ENCODE measurements around the gene TBC1D2. TPM values are rescaled to one million over a fixed set of nuclear protein-coding genes. Genes with fewer than 3 reads are reported as not detected.

TBC1D2 gene
- total and polyA plus RNA-seq, 2 of the 13 experiments (the other 11 are each of a cell fraction or from before 2014, with no cell fraction given), result 2.0 to 2.8 TPM

- no peak for TF ChIP-seq ZNF101 (CRISPR knock-in tag; IDR thresholded peaks at IDR 0.05; ENCODE audit: borderline replicate concordance, low read depth)
- TF ChIP-seq ZBTB3 (CRISPR knock-in tag; IDR thresholded peaks at IDR 0.05; ENCODE audit: borderline replicate concordance, low read depth), result no peak
- TF ChIP-seq MIER3 (CRISPR knock-in tag; IDR thresholded peaks at IDR 0.05; ENCODE audit: borderline replicate concordance), result no peak
- no peak for TF ChIP-seq SKI (IDR thresholded peaks at IDR 0.05; ENCODE audit: partially characterized antibody)
- no peak for TF ChIP-seq ARHGAP35 (CRISPR knock-in tag; IDR thresholded peaks at IDR 0.05; ENCODE audit: borderline replicate concordance)
Observed at GRCh38 chr9:98209530-98209929, 45.9 kb downstream of the TBC1D2 start (continued).

DNA sequence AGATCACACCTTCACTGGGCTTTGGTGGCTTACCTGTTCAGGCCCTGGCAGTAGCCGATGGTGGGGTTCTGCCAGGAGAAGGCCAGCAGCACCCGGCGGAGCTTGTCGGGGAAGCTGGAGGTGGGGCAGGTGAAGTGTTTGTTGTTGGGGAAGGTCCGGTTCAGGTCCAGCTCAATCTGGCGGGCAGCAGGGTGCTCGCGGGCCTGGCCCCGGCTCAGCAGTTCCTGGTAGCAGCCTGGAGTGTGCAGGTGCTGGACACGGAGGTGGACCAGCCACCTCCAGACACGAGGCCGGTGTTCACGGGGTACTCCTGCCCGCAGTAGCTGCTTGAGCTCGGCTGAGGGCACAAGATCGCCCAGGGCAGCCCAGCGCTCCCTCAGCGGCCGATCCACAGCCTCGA is 46.8 kb downstream of the TBC1D2 start:
- H3K9ac ChIP-seq (ENCODE audit: insufficient read depth, low read depth, low read length), result no peak overlapping the region
- no peak for TF ChIP-seq RXRB (CRISPR knock-in tag; IDR thresholded peaks at IDR 0.05; ENCODE audit: borderline replicate concordance)
- TF ChIP-seq KLF9 (CRISPR knock-in tag; IDR thresholded peaks at IDR 0.05; ENCODE audit: low read depth), result no peak
- TF ChIP-seq ZNF337 (CRISPR knock-in tag; IDR thresholded peaks at IDR 0.05; ENCODE audit: borderline replicate concordance, low read depth), result no peak
- TF ChIP-seq ARNTL (CRISPR knock-in tag; IDR thresholded peaks at IDR 0.05), result no peak
- TF ChIP-seq, protein P1, sequence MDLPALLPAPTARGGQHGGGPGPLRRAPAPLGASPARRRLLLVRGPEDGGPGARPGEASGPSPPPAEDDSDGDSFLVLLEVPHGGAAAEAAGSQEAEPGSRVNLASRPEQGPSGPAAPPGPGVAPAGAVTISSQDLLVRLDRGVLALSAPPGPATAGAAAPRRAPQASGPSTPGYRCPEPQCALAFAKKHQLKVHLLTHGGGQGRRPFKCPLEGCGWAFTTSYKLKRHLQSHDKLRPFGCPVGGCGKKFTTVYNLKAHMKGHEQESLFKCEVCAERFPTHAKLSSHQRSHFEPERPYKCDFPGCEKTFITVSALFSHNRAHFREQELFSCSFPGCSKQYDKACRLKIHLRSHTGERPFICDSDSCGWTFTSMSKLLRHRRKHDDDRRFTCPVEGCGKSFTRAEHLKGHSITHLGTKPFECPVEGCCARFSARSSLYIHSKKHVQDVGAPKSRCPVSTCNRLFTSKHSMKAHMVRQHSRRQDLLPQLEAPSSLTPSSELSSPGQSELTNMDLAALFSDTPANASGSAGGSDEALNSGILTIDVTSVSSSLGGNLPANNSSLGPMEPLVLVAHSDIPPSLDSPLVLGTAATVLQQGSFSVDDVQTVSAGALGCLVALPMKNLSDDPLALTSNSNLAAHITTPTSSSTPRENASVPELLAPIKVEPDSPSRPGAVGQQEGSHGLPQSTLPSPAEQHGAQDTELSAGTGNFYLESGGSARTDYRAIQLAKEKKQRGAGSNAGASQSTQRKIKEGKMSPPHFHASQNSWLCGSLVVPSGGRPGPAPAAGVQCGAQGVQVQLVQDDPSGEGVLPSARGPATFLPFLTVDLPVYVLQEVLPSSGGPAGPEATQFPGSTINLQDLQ (CRISPR knock-in tag; IDR thresholded peaks at IDR 0.05), result no peak
- TF ChIP-seq IKZF5 (CRISPR knock-in tag; IDR thresholded peaks at IDR 0.05), result no peak
- no peak for TF ChIP-seq DDIT3 (CRISPR knock-in tag; IDR thresholded peaks at IDR 0.05)
- no peak for TF ChIP-seq ZBTB46 (CRISPR knock-in tag; IDR thresholded peaks at IDR 0.05; ENCODE audit: borderline replicate concordance)
- TF ChIP-seq, protein P2, sequence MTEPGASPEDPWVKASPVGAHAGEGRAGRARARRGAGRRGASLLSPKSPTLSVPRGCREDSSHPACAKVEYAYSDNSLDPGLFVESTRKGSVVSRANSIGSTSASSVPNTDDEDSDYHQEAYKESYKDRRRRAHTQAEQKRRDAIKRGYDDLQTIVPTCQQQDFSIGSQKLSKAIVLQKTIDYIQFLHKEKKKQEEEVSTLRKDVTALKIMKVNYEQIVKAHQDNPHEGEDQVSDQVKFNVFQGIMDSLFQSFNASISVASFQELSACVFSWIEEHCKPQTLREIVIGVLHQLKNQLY (CRISPR knock-in tag; IDR thresholded peaks at IDR 0.05), result no peak
- TF ChIP-seq ZNF577 (CRISPR knock-in tag; IDR thresholded peaks at IDR 0.05; ENCODE audit: borderline replicate concordance, low read depth), result no peak
- intact Hi-C loops (cut with micrococcal nuclease; ENCODE audit: unreplicated experiment), result loop anchor here (5.0 kb wide), 1 partner anchor 136 kb away; no protein-coding TSS in a partner anchor
- H3K4me2 ChIP-seq (ENCODE audit: low read depth, low read length), result no peak overlapping the region
- WGBS (ENCODE audit: low lambda C conversion rate), result 84% methylated on average over 4 of the region's 20 CpGs
- no peaks in the 10 kb centered on the region for H3K79me2 ChIP-seq (ENCODE audit: insufficient read depth, low read length)
- no TSS peak for BruUV-seq (replicated peaks)
- H2AFZ ChIP-seq (ENCODE audit: low read length), result no peak overlapping the region
- H3K27ac ChIP-seq (ENCODE audit: extremely low read length, insufficient read depth, low read length), result no peak overlapping the region
- DNase-seq (ENCODE audit: low spot score) (no peak), FAIRE-seq (no peak), ATAC-seq (no peak)
- H3K36me3 ChIP-seq (replicated peaks in 1 of 2; ENCODE audit: control insufficient read depth in 1 of 2, insufficient read depth in 2 of 2, low read length in 2 of 2), result no peaks in the 10 kb centered on the region
- no peak overlapping the region for H3K4me3 ChIP-seq (replicated peaks in 1 of 3; ENCODE audit: insufficient read depth in 1 of 3, low read depth in 2 of 3, low read length in 3 of 3)
- in situ Hi-C loops (cut with HindIII; ENCODE audit: extremely low pct_ligation_motif_present, low pct_unique_long_range_greater_than_20kb), result loop anchor here (5.0 kb wide), 1 partner anchor 54 kb away; no protein-coding TSS in a partner anchor
- H3K9me3 ChIP-seq (ENCODE audit: low read length), result no peaks in the 10 kb centered on the region
- POLR2A ChIA-PET, result interaction anchor here (1.3 kb wide), 1 partner anchor 19 kb away, joined by 3 read pairs; no protein-coding TSS in a partner anchor
- no peaks in the 10 kb centered on the region for H3K27me3 ChIP-seq (ENCODE audit: control insufficient read depth in 1 of 2, insufficient read depth in 2 of 2, low read length in 2 of 2)
- no peaks in the 10 kb centered on the region for H4K20me1 ChIP-seq (ENCODE audit: insufficient read depth, low read length)
- CTCF ChIA-PET (ENCODE audit: low intra/inter-chr PET ratio, low total read pairs), result no interaction called here
- peaks cover 32% of the 10 kb centered on the region for H3K4me1 ChIP-seq (ENCODE audit: insufficient read depth, low read length)

Measured in HepG2 (cell line).